ENCODE measurements around the gene WWTR1.

WWTR1 gene

GRCh38 chr3:149559525-149559924 is 98.3 kb downstream of the WWTR1 start:
- TF ChIP-seq Cebpa-rat (IDR thresholded peaks at IDR 0.05) = no peak
- Histone ChIP-seq H3K4me2 (no peak overlapping the region), H3K4me1 (peaks cover 22% of the 10 kb centered on the region), H3K27me3 (no peaks in the 10 kb centered on the region), H3K36me3 (no peaks in the 10 kb centered on the region), H3K27ac (no peak overlapping the region), H3K4me3 (no peak overlapping the region), H4K20me1 (no peaks in the 10 kb centered on the region), H3K9me3 (no peaks in the 10 kb centered on the region), H3K9ac (no peak overlapping the region)

- Histone ChIP-seq H3K27me3 (no peaks in the 10 kb centered on the region), H3K9ac (no peak overlapping the region), H3K27ac (no peak overlapping the region), H3K4me1 (peaks cover 31% of the 10 kb centered on the region), H3K36me3 (no peaks in the 10 kb centered on the region), H4K20me1 (no peaks in the 10 kb centered on the region), H3K9me3 (no peaks in the 10 kb centered on the region), H3K4me2 (peak overlapping the region; percentile 48), H3K4me3 (no peak overlapping the region)
- TF ChIP-seq Cebpa-rat (IDR thresholded peaks at IDR 0.05) = no peak
These were observed 101.9 kb downstream of the WWTR1 start for GRCh38 chr3:149555927-149556326.

- no peaks in the 10 kb centered on the region for H3K27me3 ChIP-seq
- no peak overlapping the region for H3K27ac ChIP-seq
- no peak for TF ChIP-seq Cebpa-rat (IDR thresholded peaks at IDR 0.05)
- peak overlapping the region; percentile 48 for H3K4me2 ChIP-seq
- no peaks in the 10 kb centered on the region for H3K36me3 ChIP-seq
- no peak overlapping the region for H3K9ac ChIP-seq
- no peaks in the 10 kb centered on the region for H3K9me3 ChIP-seq
- no peaks in the 10 kb centered on the region for H4K20me1 ChIP-seq
- H3K4me3 ChIP-seq = no peak overlapping the region
- H3K4me1 ChIP-seq = peaks cover 31% of the 10 kb centered on the region
These were observed 103.0 kb downstream of the WWTR1 start for GRCh38 chr3:149554826-149555225.

GRCh38 chr3:149553781-149554451 is 103.9 kb downstream of the WWTR1 start:
- no peaks in the 10 kb centered on the region for H3K27me3 ChIP-seq
- H3K4me2 ChIP-seq = peak overlapping the region; percentile 48; the same call in 1 of the 2 replicates
- peaks cover 31% of the 10 kb centered on the region for H3K4me1 ChIP-seq
- no peaks in the 10 kb centered on the region for H3K9me3 ChIP-seq
- no peak overlapping the region for H3K9ac ChIP-seq
- no peak for TF ChIP-seq Cebpa-rat (IDR thresholded peaks at IDR 0.05)
- H4K20me1 ChIP-seq = no peaks in the 10 kb centered on the region
- no peaks in the 10 kb centered on the region for H3K36me3 ChIP-seq
- no peak overlapping the region for H3K4me3 ChIP-seq
- no peak overlapping the region for H3K27ac ChIP-seq

- Histone ChIP-seq H3K4me1 (peaks cover 31% of the 10 kb centered on the region), H3K4me2 (no peak overlapping the region), H3K4me3 (no peak overlapping the region), H3K9me3 (no peaks in the 10 kb centered on the region), H4K20me1 (no peaks in the 10 kb centered on the region), H3K9ac (no peak overlapping the region), H3K27ac (no peak overlapping the region), H3K27me3 (no peaks in the 10 kb centered on the region), H3K36me3 (no peaks in the 10 kb centered on the region)
- no peak for TF ChIP-seq Cebpa-rat (IDR thresholded peaks at IDR 0.05)
These were observed 105.1 kb downstream of the WWTR1 start for GRCh38 chr3:149552700-149553099.

GRCh38 chr3:149551500-149551899 is 106.3 kb downstream of the WWTR1 start:
- H3K4me2 ChIP-seq = no peak overlapping the region
- H3K9ac ChIP-seq = no peak overlapping the region
- H3K27ac ChIP-seq = no peak overlapping the region
- no peak overlapping the region for H3K4me3 ChIP-seq
- no peaks in the 10 kb centered on the region for H3K36me3 ChIP-seq
- TF ChIP-seq Cebpa-rat (IDR thresholded peaks at IDR 0.05) = no peak
- H3K4me1 ChIP-seq = peaks cover 30% of the 10 kb centered on the region
- H4K20me1 ChIP-seq = no peaks in the 10 kb centered on the region
- no peaks in the 10 kb centered on the region for H3K27me3 ChIP-seq
- no peaks in the 10 kb centered on the region for H3K9me3 ChIP-seq

- Histone ChIP-seq H4K20me1 (no peaks in the 10 kb centered on the region), H3K9me3 (no peaks in the 10 kb centered on the region), H3K9ac (no peak overlapping the region), H3K27me3 (no peaks in the 10 kb centered on the region), H3K4me1 (0 out of 2 replicates have a peak, but pooled peaks cover 1% of the 10 kb centered on the region), H3K4me2 (no peak overlapping the region), H3K36me3 (no peaks in the 10 kb centered on the region), H3K27ac (no peak overlapping the region), H3K4me3 (no peak overlapping the region)
- TF ChIP-seq Cebpa-rat (IDR thresholded peaks at IDR 0.05) = no peak
These were observed 109.2 kb downstream of the WWTR1 start for GRCh38 chr3:149548669-149549065.

GRCh38 chr3:149547954-149548668 is 109.7 kb downstream of the WWTR1 start:
- H3K9me3 ChIP-seq = no peaks in the 10 kb centered on the region
- no peak overlapping the region for H3K27ac ChIP-seq
- no peak overlapping the region for H3K9ac ChIP-seq
- H3K4me3 ChIP-seq = no peak overlapping the region
- H3K27me3 ChIP-seq = no peaks in the 10 kb centered on the region
- no peaks in the 10 kb centered on the region for H4K20me1 ChIP-seq
- no peaks in the 10 kb centered on the region for H3K36me3 ChIP-seq
- no peak overlapping the region for H3K4me2 ChIP-seq
- no peak for TF ChIP-seq Cebpa-rat (IDR thresholded peaks at IDR 0.05)
- no peaks in the 10 kb centered on the region for H3K4me1 ChIP-seq

GRCh38 chr3:149547413-149547812 is 110.4 kb downstream of the WWTR1 start:
- no peaks in the 10 kb centered on the region for H3K9me3 ChIP-seq
- H3K27ac ChIP-seq = no peak overlapping the region
- H3K4me3 ChIP-seq = no peak overlapping the region
- H3K9ac ChIP-seq = no peak overlapping the region
- H3K36me3 ChIP-seq = no peaks in the 10 kb centered on the region
- H3K27me3 ChIP-seq = no peaks in the 10 kb centered on the region
- H3K4me2 ChIP-seq = no peak overlapping the region
- no peaks in the 10 kb centered on the region for H3K4me1 ChIP-seq
- no peak for TF ChIP-seq Cebpa-rat (IDR thresholded peaks at IDR 0.05)
- no peaks in the 10 kb centered on the region for H4K20me1 ChIP-seq

- Histone ChIP-seq H3K9ac (no peak overlapping the region), H4K20me1 (no peaks in the 10 kb centered on the region), H3K4me1 (no peaks in the 10 kb centered on the region), H3K4me3 (no peak overlapping the region), H3K9me3 (no peaks in the 10 kb centered on the region), H3K27me3 (no peaks in the 10 kb centered on the region), H3K27ac (no peak overlapping the region), H3K36me3 (no peaks in the 10 kb centered on the region), H3K4me2 (no peak overlapping the region)
- TF ChIP-seq Cebpa-rat (IDR thresholded peaks at IDR 0.05) = no peak
These were observed 112.8 kb downstream of the WWTR1 start for GRCh38 chr3:149545049-149545448.
